Left ventricle myocardium superior (tissue), 1 donor: ENCODE data around the gene EBF3. TPM values are rescaled to one million over a fixed set of nuclear protein-coding genes. Genes with fewer than 3 reads are reported as not detected.

ENCODE experiments used
- ATAC-seq: fragments of 200-7000 bp; cut with Tn5 transposase; one replicate; pipeline ENCODE4 v1.9.1; 2020; ENCODE audit warnings: mild to moderate bottlenecking, moderate library complexity
- DNase-seq: peaks from one replicate; pipeline ENCODE4 v3.0.0-alpha.2; 2020
- intact Hi-C: fragments of 100-400 bp; cut with micrococcal nuclease; formaldehyde crosslinking; loops from one replicate; pipeline ENCODE4 v1.11.0; 2022
- total RNA-seq: library from RNA; stranded (reverse); fragmentation: NEBNext Ultra II Directional; extraction: Animal tissue kit (Norgen Biotek cat#: 25700); gene quantifications from one replicate; pipeline ENCODE4 v1.2.1, GENCODE V29; 2021
- donor health status: DM: no; HTN: yes; CAD: no; lungs with severe emphysema.

Gene EBF3
- total RNA-seq, 1 donor from 2014 or later: 7.1 TPM

DNA sequence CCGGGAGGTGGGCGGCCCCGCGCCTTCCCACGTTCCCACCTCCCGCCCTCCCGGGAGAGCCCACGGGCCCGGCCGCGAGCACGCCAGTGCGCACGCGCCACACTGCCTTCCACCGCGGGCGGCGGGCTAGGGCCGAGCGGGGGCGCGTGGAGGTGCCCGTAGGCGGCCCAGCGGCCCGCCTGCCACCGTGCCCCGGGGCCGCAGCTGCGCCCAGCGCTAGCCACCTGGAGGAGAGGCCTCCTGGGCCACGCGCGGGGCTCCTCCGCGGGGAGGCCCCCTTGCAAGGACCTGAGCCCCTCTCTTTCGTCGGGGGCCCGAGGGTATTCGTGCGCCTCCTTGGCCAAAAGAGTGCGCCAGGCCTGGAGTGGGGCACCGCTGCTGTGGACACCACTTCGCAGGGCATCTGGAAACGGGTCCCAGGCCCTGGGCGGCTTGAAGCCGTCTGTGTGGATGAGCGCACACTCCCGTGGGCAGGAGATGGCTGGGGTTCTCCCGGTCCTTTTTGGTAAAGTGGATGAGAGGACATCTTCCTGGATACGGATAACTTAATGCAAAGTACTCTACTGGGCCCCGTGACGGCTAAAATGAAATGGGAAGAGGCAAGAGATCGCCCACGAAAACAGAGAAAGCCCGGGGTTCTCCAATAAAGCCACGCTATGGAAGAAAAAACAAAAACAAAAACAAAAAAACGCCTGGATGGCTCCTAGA lies 9.0 kb upstream of the EBF3 start:
- ATAC-seq (no peak), DNase-seq (peak; percentile 39)
- intact Hi-C loops: no loop called here

DNA sequence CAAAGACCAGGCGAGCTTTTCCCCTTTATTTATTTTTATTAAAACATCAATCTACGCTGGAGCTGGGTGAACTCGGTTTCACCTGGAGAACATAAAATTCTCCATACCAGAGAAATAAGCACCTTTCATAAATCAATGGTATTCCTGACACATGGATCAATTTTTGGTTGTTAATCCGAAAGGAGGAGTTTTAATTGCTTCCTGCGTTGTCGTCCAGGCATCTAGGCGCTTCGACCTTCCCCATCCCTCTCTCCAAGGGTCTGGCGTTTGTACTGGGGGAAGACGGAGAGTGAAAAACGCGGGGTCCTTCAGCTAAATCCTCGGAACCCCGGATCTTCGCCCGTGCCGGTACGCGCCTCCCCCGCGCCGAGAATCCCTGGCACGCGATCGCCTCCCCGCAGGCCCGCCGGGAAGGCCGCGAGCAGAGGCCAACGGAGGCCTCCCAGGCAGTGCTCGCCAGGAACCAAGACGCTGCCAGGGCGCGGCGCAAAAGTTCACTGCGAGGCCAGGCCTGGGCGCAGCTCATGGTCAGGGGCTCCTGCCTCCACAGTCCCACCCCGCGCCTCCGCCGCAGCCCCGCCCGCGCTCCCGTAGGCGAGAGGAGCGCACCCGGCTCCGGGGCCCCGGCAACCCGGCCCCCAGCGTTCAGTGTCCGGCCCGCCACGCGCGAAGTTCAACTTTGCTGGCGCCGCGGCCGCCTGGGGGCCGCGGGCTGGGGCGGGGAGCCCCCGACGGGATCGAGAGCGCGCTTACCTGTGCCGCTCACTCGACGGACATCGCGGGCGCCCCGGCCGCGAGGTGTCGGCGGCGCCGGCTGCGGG lies 8.3 kb upstream of the EBF3 start:
- intact Hi-C loops: no loop called here
- DNase-seq (peak; percentile 57), ATAC-seq (peak; percentile 39)

DNA sequence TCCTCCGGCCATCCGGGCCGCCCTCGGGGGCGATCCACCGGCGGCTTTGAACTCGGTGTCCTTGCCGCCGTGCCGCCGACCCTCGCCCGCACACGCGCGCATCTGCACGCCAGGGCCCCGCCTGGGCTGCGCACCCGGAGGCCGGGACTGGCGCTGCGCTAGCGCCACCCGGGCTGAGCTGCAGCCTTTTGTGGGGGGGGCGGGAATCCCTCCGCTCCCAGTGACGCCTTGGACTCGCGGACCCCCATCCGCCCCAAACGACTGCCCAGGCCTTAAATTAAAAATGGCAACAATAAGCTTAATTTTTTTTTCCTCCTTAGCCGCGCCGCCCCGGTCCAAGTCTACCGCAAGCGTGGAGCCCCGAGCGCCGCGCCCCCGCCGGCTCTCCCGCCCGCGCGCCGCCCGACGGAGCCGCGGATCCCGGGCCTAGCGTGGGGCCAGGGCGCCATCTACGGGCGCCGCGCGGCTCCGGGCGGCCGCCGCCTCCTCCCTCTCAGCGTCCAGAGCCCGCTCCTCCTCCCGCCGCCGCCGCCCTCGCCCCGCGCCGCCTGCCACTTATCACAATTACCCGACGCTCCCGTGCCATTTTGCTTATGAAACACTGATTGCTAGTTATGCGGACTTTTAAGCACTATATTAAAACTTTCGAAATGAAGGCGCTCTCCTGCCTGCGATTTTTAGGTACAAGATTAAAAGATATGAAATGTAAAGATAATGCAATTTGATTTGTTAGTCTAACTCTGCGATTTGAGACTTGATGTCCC lies 7.5 kb upstream of the EBF3 start:
- ATAC-seq (peak; percentile 94), DNase-seq (peak; percentile 81)
- intact Hi-C loops: no loop called here

DNA sequence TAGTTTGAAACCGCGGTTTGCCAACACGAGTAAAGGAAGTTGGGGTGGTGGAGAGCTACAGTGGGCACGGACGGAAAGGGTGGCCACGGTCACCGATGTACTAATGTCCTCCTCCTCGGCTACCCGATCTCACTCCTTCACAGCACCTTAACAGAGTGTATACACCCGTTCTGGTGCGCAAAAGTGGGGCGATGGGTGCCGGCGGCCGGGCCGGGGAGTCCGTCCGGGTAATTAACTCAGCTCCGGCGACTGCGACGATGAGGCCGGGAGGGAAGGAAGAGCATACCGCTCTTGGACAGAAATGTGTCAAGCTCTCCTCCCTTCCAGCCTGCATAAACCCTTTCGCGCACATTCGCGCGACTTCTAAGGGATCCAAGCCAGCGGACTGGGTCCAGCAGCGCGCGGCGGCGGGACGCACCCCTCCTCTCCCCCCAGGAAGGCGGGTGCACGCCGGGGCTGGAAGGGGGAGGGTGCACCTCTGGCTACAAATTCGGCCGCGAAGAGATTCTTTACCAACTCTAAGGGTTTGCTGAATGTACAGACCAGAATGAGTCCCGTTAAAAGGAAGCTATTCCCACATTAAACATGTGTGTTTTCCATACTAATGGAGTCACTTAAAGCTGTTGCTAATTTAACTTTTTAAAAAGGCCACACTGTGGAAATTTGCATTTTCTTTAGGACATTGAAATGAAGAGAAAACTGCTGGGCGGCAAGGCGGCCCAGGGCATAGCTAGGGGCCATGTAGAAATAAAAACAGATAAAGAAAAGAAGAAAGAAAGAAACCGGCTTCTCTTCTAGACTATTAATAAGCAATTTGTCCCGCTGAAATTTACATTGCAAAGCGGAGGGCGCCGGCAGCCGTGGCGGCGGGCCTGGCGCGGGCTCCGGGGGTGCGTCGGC lies 6.6 kb upstream of the EBF3 start:
- DNase-seq: peak; percentile 47
- intact Hi-C loops: no loop called here
- ATAC-seq: peak; percentile 14

DNA sequence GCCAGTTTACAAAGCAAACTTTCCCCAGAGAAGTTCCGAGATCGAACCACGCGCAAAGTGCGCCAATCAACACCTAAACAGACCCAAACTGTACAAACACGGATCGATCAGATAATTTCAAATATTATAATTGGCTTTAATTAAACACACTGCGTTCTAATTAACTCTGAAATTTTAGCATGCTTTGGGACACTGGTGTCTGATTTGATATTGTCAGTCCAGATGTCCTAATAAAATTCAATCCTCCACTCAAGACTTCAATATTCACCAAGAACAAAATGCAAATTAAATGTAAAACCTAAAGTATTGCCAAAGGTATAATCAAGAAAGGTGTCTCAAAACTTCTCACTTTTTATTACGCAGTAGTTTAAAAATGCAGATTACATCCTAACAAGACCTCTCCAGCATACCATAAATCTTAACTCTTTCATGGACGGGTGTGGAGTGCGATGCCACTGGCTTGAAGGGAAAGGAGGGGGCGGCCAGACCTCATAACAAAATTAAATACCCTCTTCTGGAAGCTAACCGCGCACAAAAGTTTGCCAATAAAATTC lies 5.9 kb upstream of the EBF3 start:
- no peak for ATAC-seq
- no peak for DNase-seq
- intact Hi-C loops: no loop called here

DNA sequence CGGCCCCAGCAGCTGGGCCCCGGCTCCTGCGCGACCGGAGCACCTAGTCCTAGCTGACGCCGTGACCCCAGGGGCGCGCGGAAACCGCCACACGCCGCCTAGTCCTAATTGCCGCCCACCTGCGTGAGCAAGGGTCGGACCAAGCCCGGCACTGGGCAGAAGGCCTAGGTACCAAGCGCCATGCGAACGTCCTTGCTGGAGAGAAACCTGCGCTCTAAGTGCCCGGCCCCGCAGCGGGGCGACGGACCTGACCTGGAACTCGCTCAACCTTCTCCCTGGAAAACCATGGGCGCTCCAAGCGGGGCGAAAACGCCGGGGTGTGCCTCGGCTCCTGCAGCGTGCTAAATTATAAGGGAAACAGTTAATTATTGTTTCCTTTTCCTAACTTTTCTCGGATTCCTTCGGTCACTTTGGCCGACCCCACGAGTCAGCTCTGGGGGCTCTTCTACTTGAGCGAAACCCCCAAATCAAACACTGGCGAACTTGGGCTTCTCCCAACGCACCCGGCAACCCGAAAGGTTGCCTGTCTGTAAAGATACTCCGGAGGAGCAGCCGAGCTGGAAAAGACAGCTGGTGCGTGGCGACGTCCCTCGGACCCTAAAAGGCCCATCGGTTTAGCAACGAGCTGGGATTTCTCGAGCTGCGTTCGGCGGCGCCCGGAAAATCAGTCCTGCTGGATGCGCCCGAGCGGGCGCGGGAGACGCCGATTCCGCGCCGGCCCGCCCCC lies 5.3 kb upstream of the EBF3 start:
- DNase-seq (peak; percentile 32), ATAC-seq (no peak)
- intact Hi-C loops: no loop called here

DNA sequence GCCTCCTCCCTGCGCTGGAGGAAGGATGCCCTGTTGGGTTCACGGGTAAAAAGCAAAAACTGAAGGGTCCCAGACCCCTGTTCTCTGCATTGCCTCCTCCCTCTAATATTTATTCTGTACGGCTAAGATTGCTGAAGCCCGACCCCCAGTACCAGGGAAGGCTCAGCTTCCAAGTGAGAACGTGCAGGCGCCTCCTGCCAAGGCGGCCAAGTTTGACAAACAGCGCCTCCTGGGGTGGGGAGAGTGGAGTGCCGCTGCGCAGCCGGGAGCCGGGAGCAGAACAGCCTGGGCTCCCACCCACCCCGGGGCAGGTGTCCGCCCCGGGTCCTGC lies 4.7 kb upstream of the EBF3 start:
- ATAC-seq: peak; percentile 37
- intact Hi-C loops: no loop called here

DNA sequence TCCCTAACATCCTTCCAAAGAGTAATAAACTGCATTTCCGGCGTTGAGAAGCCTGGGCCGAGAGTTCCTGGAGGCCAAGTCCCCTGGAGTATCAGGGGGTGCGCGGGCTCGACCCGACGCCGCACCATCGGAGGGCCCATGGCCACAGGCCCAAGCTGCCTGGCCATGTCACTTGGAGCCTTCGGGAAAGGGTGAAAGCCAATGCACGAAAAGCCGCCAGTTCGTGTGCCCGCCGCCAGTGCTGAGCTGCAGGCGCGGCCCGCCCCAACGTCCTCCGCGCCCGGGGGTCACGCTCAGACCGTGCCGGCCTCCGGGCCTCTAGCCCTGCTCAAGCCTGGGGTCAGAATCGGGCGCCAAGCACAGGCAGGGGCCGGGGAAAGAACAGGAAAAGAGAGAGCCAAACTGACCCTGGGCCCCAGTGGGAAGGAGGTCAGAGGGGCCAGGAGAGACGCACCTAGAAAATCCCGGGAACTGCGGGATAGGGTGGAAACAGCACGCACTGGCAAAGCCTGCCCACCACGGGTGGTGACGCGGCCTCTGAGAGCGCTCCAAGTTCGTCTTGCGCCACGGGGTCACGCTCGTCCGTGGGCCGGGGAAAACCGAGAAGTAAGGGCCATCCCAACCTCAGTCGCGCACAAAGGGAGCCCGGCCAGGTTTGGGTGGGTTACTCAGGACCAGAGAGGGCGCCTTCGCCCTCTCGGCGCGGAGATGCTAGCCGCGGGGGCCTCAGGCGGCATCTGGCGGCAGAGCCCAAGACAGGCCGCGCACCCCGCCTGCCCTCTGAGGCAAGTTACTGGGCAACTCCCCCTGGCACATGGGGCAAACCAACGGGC lies 4.2 kb upstream of the EBF3 start:
- no peak for ATAC-seq
- DNase-seq: peak; percentile 29
- intact Hi-C loops: no loop called here

More for the DNA sequence above, 4.7 kb upstream of the EBF3 start:
- peak; percentile 78 for DNase-seq

DNA sequence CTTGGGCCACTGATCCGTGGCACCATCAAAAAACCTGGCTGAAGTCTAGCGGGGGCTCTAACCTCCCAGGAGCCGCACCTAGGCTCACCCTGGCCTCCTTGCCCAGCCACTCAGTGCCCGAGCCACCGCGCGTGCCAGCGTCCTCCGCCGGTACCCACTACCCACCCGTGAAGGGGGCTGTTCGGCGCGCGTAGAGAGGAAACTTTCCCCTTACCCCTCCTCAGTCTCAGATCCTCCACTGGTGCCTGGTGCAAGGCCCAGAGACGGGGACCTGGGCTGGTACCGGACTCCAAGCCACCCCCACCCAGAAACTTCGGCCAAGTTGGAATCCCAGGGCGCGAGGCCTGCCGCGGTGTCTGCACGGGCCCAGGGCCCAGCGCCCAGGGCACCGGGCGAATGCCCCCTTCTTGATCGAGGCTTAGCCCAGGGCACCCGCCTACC lies 3.5 kb upstream of the EBF3 start:
- intact Hi-C loops: no loop called here
- DNase-seq (no peak), ATAC-seq (no peak)

DNA sequence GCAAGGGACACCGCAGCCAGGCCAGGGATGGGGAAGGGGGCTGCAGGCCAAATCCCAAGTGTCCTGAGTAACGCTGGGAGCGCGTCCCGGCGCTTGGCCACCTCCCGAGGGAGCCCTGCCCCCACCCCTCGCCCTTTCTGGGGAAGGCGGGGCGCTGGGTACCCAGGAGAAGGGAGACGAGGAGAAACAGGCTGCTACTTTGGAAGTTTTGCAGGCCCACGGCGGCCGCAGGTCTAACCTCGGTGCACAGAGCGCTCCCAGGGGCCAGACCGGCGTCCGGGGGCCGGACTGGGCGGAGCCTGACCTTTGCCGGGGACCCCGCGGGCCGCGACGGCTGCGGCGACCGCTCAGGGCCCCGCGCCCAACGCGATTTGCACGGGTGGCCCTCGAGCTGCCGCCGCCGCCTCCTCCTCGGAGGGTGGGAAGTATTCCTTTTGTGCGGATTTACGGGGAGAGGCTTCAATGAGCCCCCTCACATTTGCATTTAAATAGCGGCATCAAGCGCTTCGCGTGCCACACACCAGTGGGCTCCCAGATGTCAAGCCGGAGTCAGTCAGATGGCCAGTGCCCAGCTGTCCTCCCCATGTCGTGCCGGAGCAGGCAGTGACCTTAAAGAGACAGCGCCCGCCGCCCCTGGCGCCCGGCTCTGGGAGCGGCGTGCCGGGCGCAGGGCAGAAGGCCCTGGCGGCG lies 3.0 kb upstream of the EBF3 start:
- peak; percentile 36 for DNase-seq
- ATAC-seq: no peak
- intact Hi-C loops: no loop called here

DNA sequence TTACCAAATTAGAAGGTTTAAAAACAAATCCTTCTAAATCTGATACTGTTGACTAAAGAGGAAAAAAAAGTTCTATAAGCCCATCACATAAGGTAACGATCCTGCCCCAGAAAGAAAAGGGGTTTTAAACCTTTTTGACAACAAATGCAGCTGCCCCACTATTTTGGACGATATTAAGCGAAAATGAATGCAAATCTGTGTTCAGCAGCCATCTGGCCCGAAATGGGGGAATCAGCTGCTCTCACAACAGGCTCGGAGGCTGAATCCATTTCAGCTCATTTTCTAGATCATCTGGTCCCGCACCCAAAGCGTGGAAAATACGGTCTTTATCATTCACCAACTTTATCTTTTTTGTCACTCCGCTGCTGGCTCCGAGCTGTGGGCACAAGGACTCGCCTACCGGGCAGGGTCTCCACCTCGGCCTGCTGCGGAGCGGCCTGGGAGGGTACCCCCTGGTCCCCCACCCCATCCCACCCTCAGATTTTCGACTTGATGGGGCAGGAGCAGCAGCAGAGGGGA lies 2.4 kb upstream of the EBF3 start:
- DNase-seq (no peak), ATAC-seq (no peak)
- intact Hi-C loops: no loop called here

DNA sequence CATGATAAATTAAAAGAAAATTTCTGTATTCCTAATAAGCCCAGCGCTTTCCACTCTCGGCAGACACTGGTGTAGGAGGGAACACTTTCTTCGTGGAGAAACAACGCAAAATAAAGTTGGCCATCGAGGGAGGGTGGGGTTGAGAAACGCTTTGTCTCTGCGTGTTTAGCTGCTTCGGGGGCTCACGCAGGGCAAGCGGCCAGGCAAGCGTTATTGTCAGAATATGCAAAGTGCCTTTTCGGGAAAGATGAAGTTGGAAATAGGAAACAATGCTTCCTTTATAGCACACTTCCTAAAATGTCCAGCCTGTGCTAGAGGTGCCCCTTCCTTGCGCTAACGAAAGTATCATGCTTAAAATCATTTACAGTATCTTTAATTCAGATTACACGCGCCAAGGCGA lies 1.9 kb upstream of the EBF3 start:
- ATAC-seq (no peak), DNase-seq (no peak)
- intact Hi-C loops: no loop called here

DNA sequence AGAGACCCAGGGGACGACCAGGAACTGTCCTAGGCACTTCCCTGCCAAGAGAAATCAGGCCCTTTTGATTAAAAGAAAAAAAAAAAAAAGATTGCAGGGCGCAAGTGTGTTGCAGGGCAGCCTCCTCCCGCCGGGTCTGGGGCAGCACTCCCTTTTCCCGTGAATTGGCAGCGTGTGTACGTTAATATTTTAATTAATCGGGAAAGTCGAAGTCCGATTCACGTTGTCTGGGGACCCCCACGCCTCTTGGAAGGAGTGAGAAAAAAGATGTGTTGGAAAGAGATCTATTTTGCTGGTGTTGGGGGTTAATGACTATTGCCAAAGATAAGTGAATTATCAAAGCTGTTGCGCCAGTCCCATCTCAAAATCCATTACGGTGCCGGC lies 1.3 kb upstream of the EBF3 start:
- intact Hi-C loops: no loop called here
- ATAC-seq: no peak
- DNase-seq: no peak

DNA sequence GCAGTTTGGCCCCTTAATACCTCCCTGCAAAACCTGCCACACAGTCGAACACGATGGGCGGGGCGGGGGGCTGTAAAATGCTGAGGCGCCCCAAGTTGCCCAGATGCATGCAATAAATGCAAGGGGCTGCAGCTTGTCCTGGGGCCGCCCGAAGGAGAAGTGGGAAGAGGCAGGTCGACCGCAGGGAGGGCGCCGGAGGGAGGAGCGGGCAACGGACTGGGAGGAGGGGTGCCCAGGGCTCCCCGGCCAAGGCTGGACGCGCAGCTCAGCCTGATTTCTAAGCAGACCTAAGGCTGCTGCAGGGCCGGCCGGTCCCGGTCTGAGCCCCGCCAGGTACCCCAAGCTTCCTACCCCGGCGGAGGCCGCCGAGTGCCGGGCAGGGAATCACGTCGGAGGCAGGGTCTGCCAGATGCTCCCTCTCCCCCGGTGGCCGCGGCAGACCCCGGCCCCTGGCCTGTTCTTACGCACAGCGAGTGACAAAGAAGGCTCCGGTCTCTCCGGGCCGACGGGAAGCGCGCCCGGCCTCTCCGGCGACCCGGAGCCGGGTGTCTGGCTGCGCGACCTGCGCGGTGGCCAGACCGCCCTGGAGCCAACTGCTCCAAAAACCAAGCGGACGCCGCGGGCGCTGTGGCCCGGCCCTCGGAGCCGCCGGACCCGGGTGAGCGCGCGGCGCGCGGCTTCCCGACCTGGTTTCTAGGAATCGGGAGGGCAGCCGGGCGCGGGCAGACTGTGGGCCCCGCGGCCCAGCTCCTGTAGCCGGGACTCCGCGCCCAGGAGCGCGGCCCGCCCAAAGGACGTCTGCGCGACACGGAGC lies 744 bp upstream of the EBF3 start:
- ATAC-seq (peak; percentile 16), DNase-seq (peak; percentile 52)
- intact Hi-C loops: no loop called here

DNA sequence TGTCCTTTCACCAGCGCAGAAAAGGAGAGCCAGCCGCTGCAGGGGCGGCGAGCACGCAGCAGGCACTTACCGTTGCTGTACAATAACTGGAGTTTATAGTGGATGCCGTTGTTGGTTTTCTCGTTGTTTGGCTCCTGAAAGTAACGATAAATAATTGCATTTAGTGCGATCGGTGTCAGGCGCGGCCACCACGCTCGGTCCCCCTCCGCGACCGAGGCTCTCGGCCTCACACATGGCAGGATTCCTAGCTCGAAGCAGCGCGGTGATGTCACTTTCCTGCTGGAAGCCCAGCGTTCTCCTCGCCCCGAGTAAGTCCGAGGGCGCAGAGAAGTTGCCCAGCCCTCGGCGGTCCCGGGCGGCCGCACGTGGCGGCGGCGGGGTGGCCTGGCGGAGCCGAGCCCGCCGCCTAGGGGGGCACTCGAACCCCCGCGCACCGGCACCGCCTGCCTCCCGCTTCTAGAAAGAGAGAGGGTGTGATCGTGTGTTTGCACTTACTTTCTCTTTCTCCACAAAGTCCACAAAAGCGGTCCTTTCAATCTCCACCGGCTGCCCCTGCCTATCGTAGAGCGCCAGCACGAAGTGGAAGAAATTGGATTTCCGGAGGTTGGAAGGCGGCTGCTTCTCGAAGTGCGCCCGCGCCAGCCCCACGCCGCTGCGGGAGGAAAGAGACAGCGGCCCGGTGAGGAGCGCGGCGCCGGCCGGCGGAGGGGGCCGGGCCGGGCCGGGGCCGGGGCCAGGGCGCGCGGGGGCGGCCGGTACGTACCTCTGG lies 1.0 kb downstream of the EBF3 start:
- no peak for ATAC-seq

More for the DNA sequence above, 1.0 kb downstream of the EBF3 start:
- DNase-seq: peak; percentile 50
- intact Hi-C loops: no loop called here
